ENCODE data around the gene CD320.
"Not testable (repeated sequence)": the region's sequence is repeated elsewhere in the genome, so short reads cannot be mapped to it uniquely, and the experiment has no call there.

GRCh38 chr19:8341504-8341903, 33.3 kb upstream of the CD320 start:
- TF ChIP-seq CTCF (IDR thresholded peaks at IDR 0.05); EZH2 (IDR thresholded peaks at IDR 0.05; ENCODE audit: borderline replicate concordance, insufficient read depth, low read depth, low read length, poor library complexity, severe bottlenecking): not testable (repeated sequence)

Measured in B cell (primary cell).